GM18499 (cell line): ENCODE results near the gene SCNN1B.
"Not testable (repeated sequence)": the region's sequence is repeated elsewhere in the genome, so short reads cannot be mapped to it uniquely, and the experiment has no call there.

Experiments
- ATAC-seq: cut with Tn5 transposase; IDR thresholded peaks from one replicate; pipeline ENCODE4 v1.9.1; 2021; ENCODE audit warnings: moderate number of reproducible peaks; ENCODE audit not compliant: insufficient read depth, unreplicated experiment

Gene SCNN1B

GRCh38 chr16:23398987-23399805, 97.1 kb downstream of the SCNN1B start:
- ATAC-seq: no peak

- not testable (repeated sequence) for ATAC-seq
These were observed 98.3 kb downstream of the SCNN1B start for GRCh38 chr16:23400447-23400846.

DNA sequence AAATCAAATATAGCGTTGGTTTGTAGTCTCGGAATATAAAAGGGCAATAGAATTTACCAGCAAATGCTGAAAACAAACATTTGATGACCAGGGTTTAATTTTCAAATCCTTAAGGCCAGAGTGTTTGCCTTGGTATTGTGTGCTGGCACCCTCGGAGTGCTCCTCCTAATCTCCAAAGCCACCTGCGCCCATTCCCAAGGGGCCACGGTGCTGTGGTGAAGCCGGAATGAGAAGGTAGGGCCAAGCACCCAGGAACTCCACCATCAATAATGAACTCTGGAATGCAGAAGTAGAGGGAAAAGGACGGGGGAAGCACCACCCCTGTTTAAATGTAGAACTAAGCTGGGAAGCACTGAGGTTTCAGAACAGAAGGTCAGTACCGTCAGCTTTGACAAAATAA, 99.0 kb downstream of the SCNN1B start:
- ATAC-seq: no peak

- ATAC-seq: no peak
These were observed 100.0 kb downstream of the SCNN1B start for GRCh38 chr16:23402100-23402499.

DNA sequence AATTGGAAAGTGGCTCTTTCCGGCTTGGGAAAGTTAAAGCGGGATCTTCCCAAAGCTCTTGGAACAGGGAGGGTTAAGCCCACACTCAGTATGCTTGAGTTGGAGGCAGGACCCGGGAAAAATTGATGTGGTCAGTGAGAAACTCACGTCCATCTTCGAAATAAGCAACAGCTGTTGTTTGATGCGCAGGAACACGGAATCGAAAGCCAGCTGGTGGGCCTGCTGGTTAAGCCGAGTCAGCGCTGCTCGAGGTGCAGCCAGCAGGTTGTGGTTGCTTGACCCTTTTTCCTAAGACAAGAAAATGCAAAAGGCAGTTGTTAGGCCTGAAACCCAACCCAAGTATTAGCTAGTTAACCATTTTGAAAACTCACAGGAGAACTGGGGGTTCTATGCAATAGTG, 101.4 kb downstream of the SCNN1B start:
- no peak for ATAC-seq

DNA sequence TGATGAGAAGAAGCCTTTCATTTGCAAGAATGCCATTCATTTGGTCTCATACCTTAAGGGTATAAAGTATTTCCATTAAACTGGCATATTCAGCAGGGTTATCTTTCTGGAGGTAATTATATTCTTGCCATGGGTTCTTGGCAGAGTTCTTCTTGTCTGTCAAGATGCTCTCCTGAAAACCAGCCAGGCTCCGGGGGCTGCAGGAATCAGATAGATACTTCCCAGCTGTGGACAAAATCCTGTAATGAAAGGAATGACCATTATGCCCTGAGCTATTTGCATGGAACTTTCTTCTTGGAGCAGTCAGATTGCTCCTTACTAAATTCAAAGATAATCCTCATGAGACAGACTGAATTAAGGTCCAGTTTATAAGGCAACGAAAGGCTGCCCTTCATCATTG, 103.9 kb downstream of the SCNN1B start:
- ATAC-seq: no peak

- no peak for ATAC-seq
These were observed 104.6 kb downstream of the SCNN1B start for GRCh38 chr16:23406546-23407240.

DNA sequence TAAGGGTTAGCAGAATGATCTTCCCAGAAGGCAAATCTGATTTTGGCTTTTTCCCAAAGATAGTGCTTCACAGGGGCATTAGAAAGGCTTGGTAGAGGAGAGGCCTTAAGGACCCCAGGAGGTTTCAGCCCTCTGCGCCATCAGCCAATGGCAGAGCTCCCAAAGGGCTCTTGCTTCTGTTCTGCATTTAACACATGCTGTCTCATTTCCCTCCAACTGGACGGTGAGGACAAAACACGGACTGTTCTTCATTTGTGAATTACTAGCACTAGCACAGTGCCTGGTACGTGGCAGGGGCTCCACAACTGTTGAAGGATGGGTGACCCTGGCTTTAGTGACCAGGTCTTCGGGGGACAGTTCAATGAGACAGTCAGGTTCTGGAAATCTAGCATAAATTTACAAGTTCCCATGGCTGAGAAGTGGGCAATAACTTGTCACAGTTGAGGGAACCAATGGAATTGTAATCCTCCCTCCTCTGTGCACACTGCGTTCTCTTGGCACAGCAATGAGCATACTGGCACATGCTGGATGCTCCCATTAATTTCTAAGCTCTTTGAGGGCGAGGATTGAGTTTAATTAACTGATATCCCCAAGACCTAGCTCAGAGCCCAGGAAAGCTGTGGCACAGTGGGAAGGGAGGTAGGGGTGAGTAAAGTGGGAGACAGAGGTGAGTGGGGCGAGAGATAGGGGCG, 105.5 kb downstream of the SCNN1B start:
- ATAC-seq: no peak

- no peak for ATAC-seq
These were observed 106.2 kb downstream of the SCNN1B start for GRCh38 chr16:23408242-23408822.

GRCh38 chr16:23408823-23409298, 106.8 kb downstream of the SCNN1B start:
- no peak for ATAC-seq

- ATAC-seq: no peak
These were observed 107.4 kb downstream of the SCNN1B start for GRCh38 chr16:23409522-23409921.

- ATAC-seq: no peak
These were observed 108.1 kb downstream of the SCNN1B start for GRCh38 chr16:23410176-23410575.

GRCh38 chr16:23414731-23415130, 112.6 kb downstream of the SCNN1B start:
- ATAC-seq: no peak

DNA sequence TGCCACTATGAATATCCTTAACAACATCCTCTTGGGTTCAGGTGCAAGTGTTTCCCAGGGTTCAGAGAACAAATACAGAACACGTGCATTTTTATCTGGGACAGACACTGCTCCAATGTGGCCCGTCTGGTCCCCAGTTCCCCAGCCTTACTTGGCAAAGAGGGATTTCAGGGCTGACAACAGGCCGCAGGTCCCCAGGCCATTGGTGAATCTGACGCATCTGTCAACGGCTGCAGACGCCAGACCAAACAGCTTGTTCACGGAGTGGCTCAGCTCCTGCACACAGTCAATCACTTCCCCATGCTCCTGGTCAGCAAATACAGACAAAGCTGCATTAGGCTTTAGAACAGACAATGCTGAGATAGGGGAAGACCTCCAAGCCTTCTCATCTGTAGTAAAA, 114.7 kb downstream of the SCNN1B start:
- ATAC-seq: no peak

DNA sequence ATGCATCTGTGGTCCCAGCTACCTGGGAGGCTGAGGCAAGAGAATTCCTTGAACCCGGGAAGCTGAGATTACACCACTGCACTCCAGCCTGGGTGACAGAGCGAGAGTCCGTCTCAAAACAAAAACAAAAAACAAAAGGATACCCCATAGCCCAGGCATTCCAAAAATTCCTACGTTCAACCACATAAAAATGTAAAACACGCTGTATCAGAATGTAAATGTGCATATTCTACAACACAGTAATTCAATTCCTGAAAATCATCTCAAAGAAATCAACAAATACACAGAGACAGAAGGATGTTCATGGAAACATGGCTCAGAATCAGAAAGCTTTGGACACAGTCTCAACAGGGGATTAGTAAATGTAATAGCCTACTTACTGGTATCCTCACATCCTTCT, 117.9 kb downstream of the SCNN1B start:
- ATAC-seq: no peak

DNA sequence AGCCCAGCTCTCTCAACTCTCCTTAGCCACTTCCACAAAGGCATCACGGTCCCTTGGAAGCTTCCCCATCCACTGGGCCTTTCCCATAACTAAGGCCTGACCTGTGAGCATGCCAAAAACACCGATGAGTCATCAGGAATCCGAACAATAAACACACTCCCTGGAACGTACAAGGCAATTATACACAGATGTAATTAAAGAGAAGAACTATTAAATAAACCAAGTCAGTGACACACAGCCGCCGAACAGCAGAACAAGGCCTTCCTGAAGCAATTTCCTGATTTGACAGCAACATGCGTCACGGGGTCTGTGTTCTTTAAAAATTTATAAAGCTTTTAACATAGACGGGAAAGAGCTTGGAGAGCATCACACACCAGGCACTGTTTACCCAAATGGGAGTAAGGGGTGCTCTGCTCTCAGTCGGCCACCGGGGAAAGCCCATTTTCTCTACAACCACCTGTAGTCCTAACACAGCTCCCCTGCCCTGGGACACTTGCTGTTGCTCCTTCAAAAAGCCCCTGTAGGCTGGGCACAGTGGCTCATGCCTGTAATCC, 121.5 kb downstream of the SCNN1B start:
- ATAC-seq: no peak

DNA sequence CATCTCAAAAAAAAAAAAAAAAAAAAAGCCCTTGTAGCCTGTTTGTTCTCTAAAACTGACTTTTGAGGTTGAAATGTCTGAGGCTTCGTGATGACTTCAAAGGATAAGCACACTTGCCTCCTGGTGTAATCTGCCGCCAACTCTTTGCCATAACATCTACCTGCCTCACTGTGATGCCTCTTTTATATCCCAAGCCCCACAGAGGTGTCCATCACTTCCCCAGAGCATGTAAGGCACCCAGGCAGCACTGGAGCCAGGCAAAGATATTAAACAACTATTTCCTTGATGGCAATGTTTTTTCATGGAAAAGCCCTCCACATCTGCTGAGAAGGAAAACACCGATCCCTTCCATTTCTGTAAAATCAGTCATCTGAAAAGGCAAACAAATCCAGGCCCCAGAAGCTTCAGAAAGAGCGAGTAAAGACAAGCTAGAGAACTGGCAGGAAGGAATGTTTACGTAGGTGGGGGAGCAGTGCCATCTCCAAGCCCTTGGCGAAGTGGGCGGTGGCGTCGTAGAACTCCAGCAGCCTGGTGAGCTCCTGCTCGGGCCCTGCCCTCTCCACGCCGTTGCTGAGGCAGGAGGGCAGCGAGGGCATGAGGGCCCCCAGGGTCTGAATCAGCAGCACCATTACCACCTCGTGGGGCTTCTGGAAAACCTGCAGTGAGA, 122.3 kb downstream of the SCNN1B start:
- no peak for ATAC-seq

DNA sequence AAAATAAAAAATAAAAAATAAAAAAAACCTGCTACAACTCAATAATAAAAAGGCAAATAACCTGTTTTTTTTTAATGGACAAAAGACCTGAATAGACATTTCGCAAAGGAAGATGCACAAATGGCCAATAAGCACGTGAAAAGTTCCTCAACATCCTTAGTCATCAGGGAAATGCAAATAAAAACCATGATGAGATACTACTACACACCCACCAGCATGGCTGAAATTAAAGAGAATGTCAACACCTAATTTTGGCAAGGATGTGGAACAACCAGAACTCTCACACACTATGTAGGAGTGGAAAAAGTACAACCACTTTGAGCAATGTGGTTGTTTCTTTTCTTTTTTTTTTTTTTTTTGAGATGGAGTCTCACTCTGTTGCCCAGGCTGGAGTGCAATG, 126.2 kb downstream of the SCNN1B start:
- ATAC-seq: no peak
